HG02981 (cell line): ENCODE data around the gene ITPRID2.
A peak's percentile ranks its signal among the peaks of the same experiment; 100 is the strongest.
"Not testable (repeated sequence)": the region's sequence is repeated elsewhere in the genome, so short reads cannot be mapped to it uniquely, and the experiment has no call there.

Source experiments
- ATAC-seq: cut with Tn5 transposase; IDR thresholded peaks from one replicate; pipeline ENCODE4 v1.9.1; 2021; ENCODE audit warnings: mild to moderate bottlenecking, moderate library complexity; ENCODE audit not compliant: unreplicated experiment

ITPRID2 gene

DNA sequence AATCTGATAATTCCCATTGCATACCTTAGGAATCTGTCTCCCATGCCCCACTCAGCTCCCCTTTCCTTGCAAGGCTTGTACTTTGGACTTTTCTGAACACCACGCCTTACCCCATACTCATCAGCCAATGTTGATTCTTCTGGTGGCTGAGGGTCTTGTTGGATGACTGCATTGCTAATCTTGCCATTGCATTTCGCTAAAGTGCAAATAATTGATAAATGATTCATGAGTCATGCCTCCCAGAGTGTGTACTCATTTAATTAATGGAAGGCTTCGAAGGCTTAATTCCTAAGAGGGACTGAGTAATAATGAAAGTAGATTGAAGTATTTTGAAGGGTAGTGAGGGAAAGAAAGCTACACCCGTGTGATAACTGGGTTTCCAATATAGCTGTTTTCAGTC, 66.1 kb downstream of the ITPRID2 start:
- no peak for ATAC-seq

DNA sequence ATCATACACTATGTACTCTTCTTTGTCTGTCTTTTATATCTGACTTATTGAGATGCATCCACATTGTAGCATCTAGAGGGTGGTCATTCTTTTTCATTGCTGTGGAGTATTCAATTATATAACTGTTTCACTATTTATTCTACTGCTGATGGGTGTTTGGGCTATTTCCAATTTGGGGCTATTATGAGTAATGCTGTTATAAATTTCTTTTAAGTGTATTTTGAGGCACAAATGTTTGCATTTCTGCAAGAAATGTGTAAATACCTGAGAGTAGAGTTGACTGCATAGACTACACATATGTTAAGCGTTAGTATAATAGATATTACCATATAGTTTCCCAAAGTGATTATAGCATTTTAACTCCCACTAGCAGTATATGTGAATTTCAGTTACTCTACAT, 67.2 kb downstream of the ITPRID2 start:
- no peak for ATAC-seq

DNA sequence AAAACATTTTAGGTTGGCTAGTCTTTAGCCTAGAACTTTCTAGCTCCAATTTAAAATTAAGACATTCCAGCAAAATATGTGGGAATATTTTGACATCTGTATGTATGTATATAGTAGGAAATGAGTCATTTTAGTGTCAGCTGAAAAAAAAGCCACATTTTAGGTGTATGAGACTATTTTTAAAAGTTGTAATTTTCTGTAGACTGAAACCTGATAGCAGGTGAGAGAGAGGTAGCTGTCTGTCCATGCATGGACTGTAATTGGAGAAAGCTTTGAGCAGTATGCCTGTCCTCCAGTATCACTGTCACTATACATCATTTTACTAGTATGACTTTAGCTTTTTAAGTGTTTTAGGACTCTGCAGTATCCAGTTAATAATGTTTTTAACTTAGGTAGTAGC, 68.0 kb downstream of the ITPRID2 start:
- no peak for ATAC-seq

GRCh38 chr2:181961167-181961566, 69.6 kb downstream of the ITPRID2 start:
- not testable (repeated sequence) for ATAC-seq

GRCh38 chr2:181962142-181962541, 70.6 kb downstream of the ITPRID2 start:
- no peak for ATAC-seq

DNA sequence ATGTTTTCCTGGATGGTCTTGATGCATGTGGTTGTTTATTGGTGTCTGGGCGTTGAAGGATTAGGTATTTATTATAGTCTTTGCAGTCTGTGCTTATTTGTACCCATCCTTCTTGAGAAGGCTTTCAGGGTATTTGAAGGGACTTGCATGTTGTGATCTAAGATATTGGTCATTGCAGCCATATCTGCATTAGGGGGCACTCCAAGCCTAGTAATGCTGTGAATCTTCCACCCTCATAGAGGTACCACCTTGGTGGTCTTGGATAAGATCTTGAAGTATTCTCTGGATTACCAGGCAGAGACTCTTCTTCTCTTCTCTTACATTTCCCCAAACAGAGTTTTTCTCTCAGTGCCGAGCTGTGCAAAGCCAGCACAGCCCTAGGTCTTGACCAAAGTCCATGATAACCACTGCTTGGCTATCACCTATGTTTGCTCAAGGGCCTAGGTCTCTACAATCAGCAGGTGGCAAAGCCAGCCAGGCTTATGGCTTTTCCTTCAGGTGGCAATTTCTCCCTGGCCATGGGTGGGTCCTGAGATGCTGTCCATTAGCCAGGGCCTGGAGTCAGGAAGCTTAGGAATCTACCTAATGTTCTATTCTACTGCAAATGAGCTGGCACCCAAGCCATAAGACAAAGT, 78.7 kb downstream of the ITPRID2 start:
- no peak for ATAC-seq

DNA sequence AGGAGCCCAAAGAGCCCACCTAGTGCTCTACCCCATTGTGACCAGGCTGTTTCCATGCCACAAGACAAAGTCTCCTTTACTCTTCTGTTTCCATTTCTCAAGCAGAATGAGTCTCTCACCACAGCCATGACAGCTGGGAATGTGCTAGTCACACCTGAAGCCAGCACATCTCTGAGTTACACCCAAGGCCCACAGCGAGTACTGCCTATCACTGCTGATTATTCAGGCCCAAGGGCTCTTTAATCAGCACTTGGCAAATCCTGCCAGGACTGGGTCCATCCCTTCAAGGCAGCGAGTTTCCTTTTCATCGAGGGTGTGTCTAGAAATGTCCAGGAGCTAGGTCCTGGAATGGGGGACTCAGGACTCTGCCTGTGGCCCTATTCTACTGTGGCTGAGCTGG, 79.5 kb downstream of the ITPRID2 start:
- no peak for ATAC-seq

- no peak for ATAC-seq
Measured at GRCh38 chr2:181972431-181973170, 81.1 kb downstream of the ITPRID2 start.

- no peak for ATAC-seq
Measured at GRCh38 chr2:181973171-181973783, 81.7 kb downstream of the ITPRID2 start.

DNA sequence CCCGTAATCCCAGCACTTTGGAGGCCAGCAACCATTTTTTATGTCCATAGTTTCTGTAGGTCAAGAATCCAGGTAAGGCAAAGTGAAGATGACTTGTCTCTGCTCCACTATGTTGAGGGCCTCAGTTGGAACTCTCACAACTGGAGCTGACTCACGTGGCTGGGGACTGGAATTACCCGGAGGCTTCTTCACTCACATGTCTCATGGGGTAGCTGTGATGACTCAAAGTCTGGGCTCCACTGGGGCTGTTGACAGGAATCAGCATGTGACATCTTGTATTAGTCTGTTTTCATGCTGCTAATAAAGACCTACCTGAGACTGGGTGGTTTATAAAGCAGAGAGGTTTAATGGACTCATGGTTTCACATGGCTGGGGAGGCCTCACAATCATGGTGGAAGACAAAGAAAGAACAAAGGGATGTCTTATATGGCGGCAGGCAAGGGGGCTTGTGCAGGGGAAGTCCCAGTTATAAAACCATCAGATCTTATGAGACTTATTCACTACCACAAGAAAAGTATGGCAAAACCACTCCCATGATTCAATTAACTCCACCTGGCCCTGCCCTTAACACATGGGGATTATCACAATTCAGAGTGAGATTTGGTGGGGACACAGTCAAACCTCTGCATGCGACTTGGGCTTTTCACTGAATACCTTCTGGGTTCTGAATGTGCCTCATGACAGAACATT, 86.3 kb downstream of the ITPRID2 start:
- ATAC-seq, result peak; percentile 71

DNA sequence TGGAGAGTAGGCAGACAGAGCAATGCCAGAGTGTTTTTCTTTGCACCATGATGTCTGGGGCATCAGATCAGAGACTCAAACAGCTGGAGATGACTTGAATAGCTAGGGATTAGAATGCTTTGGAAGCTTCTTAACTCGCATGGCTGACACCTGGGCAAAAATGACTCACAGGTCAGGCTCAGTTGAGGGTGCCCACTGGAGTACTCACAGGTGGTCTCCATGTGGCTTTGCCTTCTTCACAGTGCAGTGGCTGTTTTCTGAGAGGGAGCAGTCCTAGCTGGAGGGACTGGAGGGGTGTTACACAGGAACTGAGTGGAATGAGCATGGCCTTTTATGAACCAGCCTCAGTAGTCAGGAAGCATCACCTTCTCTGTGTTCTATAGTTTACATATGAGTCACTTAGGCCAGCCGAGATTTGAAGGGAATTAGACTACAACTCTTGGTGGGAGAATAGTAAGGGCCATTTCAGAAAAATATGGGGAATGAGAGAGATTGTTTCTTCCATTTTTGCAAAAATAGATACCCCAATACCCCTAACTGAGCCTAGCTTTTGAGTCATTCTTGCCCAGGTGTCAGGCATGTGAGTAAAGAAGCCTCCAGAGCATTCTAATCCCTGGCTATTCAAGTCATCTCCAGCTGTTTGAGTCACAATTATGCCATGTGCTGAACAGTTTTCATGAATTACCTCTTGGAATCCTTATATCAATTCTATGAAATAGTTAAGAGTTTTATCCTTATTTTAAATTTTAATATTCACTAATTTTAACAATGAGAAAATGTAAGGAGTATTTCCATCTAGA, 87.0 kb downstream of the ITPRID2 start:
- peak; percentile 21 for ATAC-seq
